22Rv1 (cell line): Measurements from ENCODE around the gene DDTL.
"Not testable (repeated sequence)": the region's sequence is repeated elsewhere in the genome, so short reads cannot be mapped to it uniquely, and the experiment has no call there.

Experiments
- ZFX ChIP-seq: fragments of 450-650 bp; IDR thresholded peaks from 2 replicates; pipeline ENCODE4 v1.6.1; 2017; ENCODE audit warnings: antibody characterized with exemption, borderline replicate concordance
- TF ChIP-seq, protein P1 (sequence below): fragments of 450-650 bp; IDR thresholded peaks from 2 replicates; pipeline ENCODE4 v1.5.1; 2017; ENCODE audit warnings: mild to moderate bottlenecking

DNA sequence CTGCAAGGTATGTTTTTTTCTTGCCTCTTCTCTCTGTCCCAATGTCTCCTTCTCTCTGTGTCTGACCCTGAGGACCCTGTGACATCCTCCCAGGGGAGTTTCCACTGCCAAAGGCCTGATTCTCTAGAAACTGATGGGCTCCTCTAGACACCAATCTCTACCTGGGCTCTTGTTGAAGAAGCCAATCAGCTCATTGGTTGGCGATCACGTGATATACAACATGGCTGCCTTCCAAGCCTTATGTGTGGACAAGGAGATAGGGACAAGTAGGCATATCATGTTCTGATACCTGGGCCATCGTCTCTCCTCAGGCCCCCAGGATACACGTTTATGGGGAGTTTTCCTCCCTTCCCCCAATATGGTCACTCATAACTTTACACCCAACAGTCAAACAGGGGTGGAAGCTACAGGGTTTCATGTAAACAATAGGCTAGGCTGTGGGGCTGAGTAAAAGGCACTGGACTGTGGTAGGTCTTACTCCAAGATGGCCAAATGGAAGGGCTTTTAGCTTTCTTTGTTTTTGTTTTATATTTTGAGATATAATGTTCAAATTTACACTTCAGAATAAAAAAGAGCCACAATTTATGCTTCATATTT, 27.0 kb downstream of the DDTL start:
- TF ChIP-seq, protein P1, sequence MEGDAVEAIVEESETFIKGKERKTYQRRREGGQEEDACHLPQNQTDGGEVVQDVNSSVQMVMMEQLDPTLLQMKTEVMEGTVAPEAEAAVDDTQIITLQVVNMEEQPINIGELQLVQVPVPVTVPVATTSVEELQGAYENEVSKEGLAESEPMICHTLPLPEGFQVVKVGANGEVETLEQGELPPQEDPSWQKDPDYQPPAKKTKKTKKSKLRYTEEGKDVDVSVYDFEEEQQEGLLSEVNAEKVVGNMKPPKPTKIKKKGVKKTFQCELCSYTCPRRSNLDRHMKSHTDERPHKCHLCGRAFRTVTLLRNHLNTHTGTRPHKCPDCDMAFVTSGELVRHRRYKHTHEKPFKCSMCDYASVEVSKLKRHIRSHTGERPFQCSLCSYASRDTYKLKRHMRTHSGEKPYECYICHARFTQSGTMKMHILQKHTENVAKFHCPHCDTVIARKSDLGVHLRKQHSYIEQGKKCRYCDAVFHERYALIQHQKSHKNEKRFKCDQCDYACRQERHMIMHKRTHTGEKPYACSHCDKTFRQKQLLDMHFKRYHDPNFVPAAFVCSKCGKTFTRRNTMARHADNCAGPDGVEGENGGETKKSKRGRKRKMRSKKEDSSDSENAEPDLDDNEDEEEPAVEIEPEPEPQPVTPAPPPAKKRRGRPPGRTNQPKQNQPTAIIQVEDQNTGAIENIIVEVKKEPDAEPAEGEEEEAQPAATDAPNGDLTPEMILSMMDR: not testable (repeated sequence)
- TF ChIP-seq ZFX: not testable (repeated sequence)
